GM12878 (cell line): ENCODE results near the gene NUP155. TPM values are rescaled to one million over a fixed set of nuclear protein-coding genes. Genes with fewer than 3 reads are reported as not detected.

ENCODE experiments used
- ATAC-seq: fragments of 200-7000 bp; cut with Tn5 transposase; 3 replicates; pipeline ENCODE4 v1.9.1; 2020; ENCODE audit warnings: mild to moderate bottlenecking, moderate library complexity
- BruUV-seq: library from RNA; stranded (reverse); fragments of 400-500 nt; replicated peaks from 2 replicates; lab custom pipeline; 2021; lab: Mats Ljungman, UMichigan
- CTCF ChIA-PET: fragments of 300-600 bp; sonication (Branson Sonifier 250); formaldehyde crosslinking; extraction: SDS; loops from one replicate; lab custom pipeline; 2021; ENCODE audit warnings: inconsistent platforms; lab: Yijun Ruan, JAX
- POLR2A ChIA-PET: fragments of 350-600 bp; formaldehyde crosslinking; extraction: SDS; loops from one replicate; lab custom pipeline; 2021; ENCODE audit warnings: inconsistent platforms; lab: Charles Lee
- RAD21 ChIA-PET: fragments of 300-600 bp; sonication (Branson Sonifier 250); formaldehyde crosslinking; loops from one replicate; lab custom pipeline; 2023; ENCODE audit warnings: antibody characterized with exemption; ENCODE audit not compliant: unreplicated experiment; lab: Charles Lee
- SMC1A ChIA-PET: fragments of 300-600 bp; sonication (Branson Sonifier 250); formaldehyde crosslinking; loops from one replicate; lab custom pipeline; 2023; ENCODE audit not compliant: unreplicated experiment, uncharacterized antibody; lab: Charles Lee
- DNase-seq: peaks from one replicate; pipeline ENCODE4 v3.0.0-alpha.2; 2011; ENCODE audit warnings: low read depth, low spot score
- FAIRE-seq: peaks from 3 replicates; lab custom pipeline; 2011; peaks lifted over from hg19 to GRCh38; lab: Jason Lieb, UNC
- H2AFZ ChIP-seq: 2 replicates; pipeline ENCODE4 v1.6.0; 2011; ENCODE audit warnings: low read depth, low read length, control low read depth; ENCODE audit not compliant: control insufficient read depth
- H3K27ac ChIP-seq: 2 replicates; pipeline ENCODE4 v1.5.1; 2011; ENCODE audit warnings: control low read depth; ENCODE audit not compliant: control insufficient read depth, insufficient read depth
- H3K27me3 ChIP-seq, 2 experiments: replicated peaks in 1 of 2; 2 replicates each; pipeline versions ENCODE4 v1.6.0 to v1.6.1; 2011; ENCODE audit warnings: low read length in 1 of 2; ENCODE audit not compliant: control insufficient read depth in 2 of 2, insufficient read depth in 2 of 2
- H3K36me3 ChIP-seq, 2 experiments: 2 replicates each; pipeline ENCODE4 v1.5.1; 2011; ENCODE audit warnings: low read length in 1 of 2; ENCODE audit not compliant: control insufficient read depth in 2 of 2, insufficient read depth in 2 of 2
- H3K4me1 ChIP-seq: 2 replicates; pipeline ENCODE4 v1.6.1; 2011; ENCODE audit warnings: mild to moderate bottlenecking, low read length, moderate library complexity, mixed read lengths; ENCODE audit not compliant: control insufficient read depth, insufficient read depth
- H3K4me2 ChIP-seq: 2 replicates; pipeline ENCODE4 v1.6.0; 2011; ENCODE audit warnings: control low read depth; ENCODE audit not compliant: control insufficient read depth, insufficient read depth
- H3K4me3 ChIP-seq: fragments of 200-600 bp; sonication (generic); 2 replicates; pipeline ENCODE4 v1.5.1; 2016
- H3K79me2 ChIP-seq: 2 replicates; pipeline ENCODE4 v1.6.0; 2011; ENCODE audit warnings: low read length; ENCODE audit not compliant: control insufficient read depth, insufficient read depth
- H3K9ac ChIP-seq: 2 replicates; pipeline ENCODE4 v1.8.0; 2011; ENCODE audit warnings: low read length, control low read depth, mixed read lengths; ENCODE audit not compliant: control insufficient read depth, insufficient read depth
- H3K9me3 ChIP-seq: replicated peaks from 3 replicates; pipeline ENCODE4 v1.5.1; 2011; ENCODE audit warnings: mild to moderate bottlenecking, low read length; ENCODE audit not compliant: control insufficient read depth, insufficient read depth
- H4K20me1 ChIP-seq: 2 replicates; pipeline ENCODE4 v1.6.0; 2011; ENCODE audit not compliant: control insufficient read depth, insufficient read depth
- CHD2 ChIP-seq: IDR thresholded peaks from 2 replicates; pipeline ENCODE4 v1.6.1; 2011; ENCODE audit warnings: low read depth, low read length, improper control_type of control experiment, borderline replicate concordance
- CHD4 ChIP-seq: fragments of 200-600 bp; sonication (generic); IDR thresholded peaks from 2 replicates; pipeline ENCODE4 v1.6.1; 2016; ENCODE audit warnings: mild to moderate bottlenecking
- DPF2 ChIP-seq: fragments of 450-650 bp; IDR thresholded peaks from 2 replicates; pipeline ENCODE4 v1.6.1; 2017; ENCODE audit warnings: mild to moderate bottlenecking
- HCFC1 ChIP-seq: fragments of 150-350 bp; IDR thresholded peaks from 2 replicates; pipeline ENCODE4 v1.6.1; 2014; ENCODE audit warnings: low read length
- KAT2A ChIP-seq: conservative IDR thresholded peaks from 2 replicates; pipeline ENCODE4 v1.6.1; 2011; ENCODE audit warnings: low read depth, low read length; ENCODE audit not compliant: control insufficient read depth
- KDM1A ChIP-seq: fragments of 200-600 bp; sonication (generic); IDR thresholded peaks from 2 replicates; pipeline ENCODE4 v1.6.1; 2016; ENCODE audit warnings: borderline replicate concordance
- NFXL1 ChIP-seq: fragments of 450-650 bp; IDR thresholded peaks from 2 replicates; pipeline ENCODE4 v1.6.1; 2017; ENCODE audit warnings: antibody characterized with exemption, mild to moderate bottlenecking, borderline replicate concordance
- RB1 ChIP-seq: fragments of 450-650 bp; formaldehyde crosslinking; IDR thresholded peaks from 2 replicates; pipeline ENCODE4 v1.6.1; 2017; ENCODE audit warnings: mild to moderate bottlenecking, borderline replicate concordance
- SMAD1 ChIP-seq: fragments of 450-650 bp; IDR thresholded peaks from 2 replicates; pipeline ENCODE4 v1.6.1; 2018; ENCODE audit warnings: mild to moderate bottlenecking, low read depth; ENCODE audit not compliant: partially characterized antibody
- SP1 ChIP-seq: IDR thresholded peaks from one replicate; pipeline ENCODE4 v1.6.1; 2011; ENCODE audit warnings: low read depth, low read length
- STAT3 ChIP-seq: IDR thresholded peaks from 2 replicates; pipeline ENCODE4 v1.6.1; 2011; ENCODE audit warnings: low read depth, low read length, improper control_type of control experiment
- ZBED1 ChIP-seq: IDR thresholded peaks from 2 replicates; pipeline ENCODE4 v1.6.1; 2016; ENCODE audit warnings: borderline replicate concordance
- ZNF622 ChIP-seq: fragments of 450-650 bp; IDR thresholded peaks from 2 replicates; pipeline ENCODE4 v1.6.1; 2017; ENCODE audit warnings: mild to moderate bottlenecking, inconsistent platforms
- ZSCAN29 ChIP-seq: fragments of 450-650 bp; IDR thresholded peaks from 2 replicates; pipeline ENCODE4 v1.6.1; 2017; ENCODE audit warnings: mild to moderate bottlenecking, moderate library complexity
- WGBS: methylation state at CpG from one replicate; pipeline ENCODE4 v1.1.6; 2016; ENCODE audit warnings: low lambda C conversion rate; ENCODE audit not compliant: insufficient replicate concordance, insufficient coverage; ENCODE audit errors: missing lambda C conversion rate; 5-methylcytosine and 5-hydroxymethylcytosine counted together
- in situ Hi-C: fragments of 300-500 bp; cut with MboI; formaldehyde crosslinking; loops from 9 replicates; pipeline ENCODE4 v1.14.3; 2018; ENCODE audit warnings: mixed read lengths
- intact Hi-C: fragments of 100-400 bp; cut with micrococcal nuclease; formaldehyde crosslinking; loops from one replicate; pipeline ENCODE4 v1.14.2; 2022; ENCODE audit not compliant: unreplicated experiment
- polyA plus RNA-seq, 11 experiments: library from polyadenylated mRNA; depleted of rRNA in 4 of 11; unstranded in 6 of 11; stranded (reverse) in 5 of 11; fragments of >200 nt; fragmentation: Nextera tagmentation in 4 of 11; fragmentation: Illumina TruSeq in 1 of 11; extraction: Ambion mirVana in 4 of 11; extraction: Trizol in 1 of 11; gene quantifications; 1 replicate in 1 of 11; 2 replicates in 10 of 11; pipeline versions ENCODE4 v1.2.1 to v1.2.3, GENCODE V29; 2011 to 2016; ENCODE audit warnings: inconsistent platforms in 2 of 11, missing spikeins in 2 of 11, low read depth in 1 of 11
- total RNA-seq, 4 experiments: library from RNA; depleted of rRNA in 3 of 4; stranded (reverse); fragments of >200 nt in 3 of 4; fragmentation: Illumina TruSeq in 1 of 4; extraction: Trizol in 1 of 4; gene quantifications; 2 replicates each; pipeline versions ENCODE4 v1.2.1 to v1.2.3, GENCODE V29; 2013 to 2021
- TF ChIP-seq, protein P1 (sequence below): fragments of 450-650 bp; IDR thresholded peaks from 2 replicates; pipeline ENCODE4 v1.6.1; 2016; ENCODE audit warnings: mild to moderate bottlenecking

The NUP155 gene
- total and polyA plus RNA-seq, 10 of the 15 experiments (the other 5 are each of a cell fraction or from before 2014, with no cell fraction given) = 15.9 to 58.6 (median 37.1) TPM

DNA sequence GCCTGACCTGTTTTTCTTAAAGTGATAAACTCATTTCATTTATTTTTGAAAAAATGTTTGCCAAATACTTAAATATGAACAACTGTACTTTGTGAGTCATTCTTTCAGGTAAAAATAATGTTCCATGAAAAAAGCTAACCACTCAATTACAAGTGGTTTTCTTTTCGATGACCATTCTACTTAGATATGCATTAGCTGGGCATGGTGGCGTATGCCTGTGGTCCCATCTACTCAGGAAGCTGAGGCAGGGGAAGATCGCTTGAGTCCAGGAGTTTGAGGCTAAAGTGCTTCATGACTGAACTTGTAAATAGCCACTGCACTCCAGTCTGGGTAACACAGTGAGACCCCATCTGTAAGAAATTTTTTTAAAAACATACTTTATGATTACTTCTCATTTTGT lies 4.2 kb upstream of the NUP155 start:
- no TSS peak for BruUV-seq
- RAD21 ChIA-PET = no interaction called here
- H3K9ac ChIP-seq = no peak overlapping the region
- no peak for ATAC-seq
- no peaks in the 10 kb centered on the region for H3K27me3 ChIP-seq
- H3K4me3 ChIP-seq = no peak overlapping the region
- H3K9me3 ChIP-seq = no peaks in the 10 kb centered on the region
- in situ Hi-C loops (no loop called here), intact Hi-C loops (loop anchor here (10.0 kb wide), 1 partner anchor 500 kb away; the partner anchor contains the start of gene NIPBL)
- FAIRE-seq = no peak
- no peak for DNase-seq
- no peak overlapping the region for H2AFZ ChIP-seq
- no peak overlapping the region for H3K27ac ChIP-seq
- WGBS = 65% methylated on average over 3 of the region's 3 CpGs
- H4K20me1 ChIP-seq = no peaks in the 10 kb centered on the region
- H3K4me2 ChIP-seq = no peak overlapping the region
- no peaks in the 10 kb centered on the region for H3K36me3 ChIP-seq
- H3K4me1 ChIP-seq = no peaks in the 10 kb centered on the region
- POLR2A ChIA-PET = no interaction called here
- SMC1A ChIA-PET = no interaction called here
- H3K79me2 ChIP-seq = peaks cover 14% of the 10 kb centered on the region
- TF ChIP-seq CHD4 (no peak), HCFC1 (no peak), NFXL1 (no peak), STAT3 (no peak), DPF2 (no peak), KDM1A (no peak), CHD2 (no peak), RB1 (no peak), KAT2A (no peak), ZSCAN29 (no peak), ZBED1 (no peak), SP1 (no peak), SMAD1 (no peak), ZNF622 (no peak)
- TF ChIP-seq, protein P1, sequence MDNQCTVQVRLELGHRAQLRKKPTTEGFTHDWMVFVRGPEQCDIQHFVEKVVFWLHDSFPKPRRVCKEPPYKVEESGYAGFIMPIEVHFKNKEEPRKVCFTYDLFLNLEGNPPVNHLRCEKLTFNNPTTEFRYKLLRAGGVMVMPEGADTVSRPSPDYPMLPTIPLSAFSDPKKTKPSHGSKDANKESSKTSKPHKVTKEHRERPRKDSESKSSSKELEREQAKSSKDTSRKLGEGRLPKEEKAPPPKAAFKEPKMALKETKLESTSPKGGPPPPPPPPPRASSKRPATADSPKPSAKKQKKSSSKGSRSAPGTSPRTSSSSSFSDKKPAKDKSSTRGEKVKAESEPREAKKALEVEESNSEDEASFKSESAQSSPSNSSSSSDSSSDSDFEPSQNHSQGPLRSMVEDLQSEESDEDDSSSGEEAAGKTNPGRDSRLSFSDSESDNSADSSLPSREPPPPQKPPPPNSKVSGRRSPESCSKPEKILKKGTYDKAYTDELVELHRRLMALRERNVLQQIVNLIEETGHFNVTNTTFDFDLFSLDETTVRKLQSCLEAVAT = no peak
- CTCF ChIA-PET = no interaction called here
